ENCODE data around the gene XKRX. TPM values are rescaled to one million over a fixed set of nuclear protein-coding genes. Genes with fewer than 3 reads are reported as not detected.

The XKRX gene
- total RNA-seq, 3 donors from 2014 or later = 0.16 to 0.59 (median 0.33) TPM

- H3K4me3 ChIP-seq = no peak within 1 kb of the TSS
- H3K9me3 ChIP-seq = no peaks in the 10 kb centered on the region
- DNase-seq (ENCODE audit: low spot score in 2 of 2) = no peak
- no peak for TF ChIP-seq POLR2AphosphoS5 (IDR thresholded peaks at IDR 0.05)
- TF ChIP-seq CTCF (IDR thresholded peaks at IDR 0.05) = no peak
- no peak for TF ChIP-seq POLR2A (IDR thresholded peaks at IDR 0.05)
- intact Hi-C loops (cut with DNase I; ENCODE audit: low total_unique reads) = no loop called here
- no peaks in the 10 kb centered on the region for H3K36me3 ChIP-seq
- no peak within 1 kb of the TSS for H3K27ac ChIP-seq
- no peaks in the 10 kb centered on the region for H3K4me1 ChIP-seq
- peaks cover 0 to 42% of the 10 kb centered on the region in 2 donors for H3K27me3 ChIP-seq
These were observed 54.4 kb downstream of the XKRX start, which contains the start of gene NOX1 for GRCh38 chrX:100874325-100874724. Gene NOX1, minus strand, starts transcription at chrX:100874359. Its CDS starts 220 bp downstream, at chrX:100874139.

- Histone ChIP-seq H3K27me3 (peaks cover 0 to 30% of the 10 kb centered on the region in 2 donors), H3K4me1 (no peaks in the 10 kb centered on the region), H3K27ac (no peak overlapping the region), H3K9me3 (no peaks in the 10 kb centered on the region), H3K4me3 (no peak overlapping the region), H3K36me3 (no peaks in the 10 kb centered on the region)
- intact Hi-C loops (cut with DNase I; ENCODE audit: low total_unique reads) = no loop called here
- no peak for DNase-seq (ENCODE audit: low spot score in 2 of 2)
- TF ChIP-seq POLR2A (IDR thresholded peaks at IDR 0.05) (no peak), CTCF (IDR thresholded peaks at IDR 0.05) (no peak), POLR2AphosphoS5 (IDR thresholded peaks at IDR 0.05) (no peak)
These were observed 56.8 kb downstream of the XKRX start for GRCh38 chrX:100871594-100872560.

GRCh38 chrX:100870527-100870926 lies 58.2 kb downstream of the XKRX start:
- no peaks in the 10 kb centered on the region for H3K4me1 ChIP-seq
- peaks cover 0 to 30% of the 10 kb centered on the region in 2 donors for H3K27me3 ChIP-seq
- intact Hi-C loops (cut with DNase I; ENCODE audit: low total_unique reads) = no loop called here
- no peaks in the 10 kb centered on the region for H3K36me3 ChIP-seq
- H3K4me3 ChIP-seq = no peak overlapping the region
- no peak overlapping the region for H3K27ac ChIP-seq
- TF ChIP-seq POLR2AphosphoS5 (IDR thresholded peaks at IDR 0.05) (no peak), POLR2A (IDR thresholded peaks at IDR 0.05) (no peak), CTCF (IDR thresholded peaks at IDR 0.05) (no peak)
- no peak for DNase-seq (ENCODE audit: low spot score in 2 of 2)
- H3K9me3 ChIP-seq = no peaks in the 10 kb centered on the region

- no peak overlapping the region for H3K27ac ChIP-seq
- H3K9me3 ChIP-seq = no peaks in the 10 kb centered on the region
- intact Hi-C loops (cut with DNase I; ENCODE audit: low total_unique reads) = no loop called here
- DNase-seq (ENCODE audit: low spot score in 2 of 2) = no peak
- H3K36me3 ChIP-seq = no peaks in the 10 kb centered on the region
- H3K4me1 ChIP-seq = no peaks in the 10 kb centered on the region
- peaks cover 0 to 41% of the 10 kb centered on the region in 2 donors for H3K27me3 ChIP-seq
- no peak overlapping the region for H3K4me3 ChIP-seq
- no peak for TF ChIP-seq CTCF (IDR thresholded peaks at IDR 0.05)
- TF ChIP-seq POLR2AphosphoS5 (IDR thresholded peaks at IDR 0.05) = no peak
- TF ChIP-seq POLR2A (IDR thresholded peaks at IDR 0.05) = no peak
These were observed 60.4 kb downstream of the XKRX start for GRCh38 chrX:100868273-100868672.

Data from breast epithelium (tissue), 4 donors.